KMS-11 (cell line): ENCODE data around the gene CRLF1.

Experiments
- H2AFZ ChIP-seq: fragments of 200-600 bp; sonication (generic); 2 replicates; pipeline ENCODE4 v1.6.1; 2016; ENCODE audit warnings: antibody characterized with exemption, mixed run types, low read depth
- H3K27ac ChIP-seq: fragments of 200-600 bp; sonication (generic); 2 replicates; pipeline ENCODE4 v1.6.1; 2016; ENCODE audit warnings: mild to moderate bottlenecking, mixed run types
- H3K27me3 ChIP-seq: fragments of 200-600 bp; sonication (generic); 2 replicates; pipeline ENCODE4 v1.6.1; 2017; ENCODE audit warnings: mild to moderate bottlenecking, low read depth, mixed run types, moderate library complexity; ENCODE audit not compliant: insufficient read depth
- H3K36me3 ChIP-seq: fragments of 200-600 bp; sonication (generic); 2 replicates; pipeline ENCODE4 v1.6.1; 2017; ENCODE audit warnings: mild to moderate bottlenecking, mixed run types; ENCODE audit not compliant: insufficient read depth
- H3K4me1 ChIP-seq: fragments of 200-600 bp; sonication (generic); 2 replicates; pipeline ENCODE4 v1.6.1; 2016; ENCODE audit warnings: mild to moderate bottlenecking, low read depth, mixed run types; ENCODE audit not compliant: poor library complexity, severe bottlenecking
- H3K4me2 ChIP-seq: fragments of 200-600 bp; sonication (generic); 2 replicates; pipeline ENCODE4 v1.7.0; 2016; ENCODE audit warnings: mild to moderate bottlenecking, mixed run types
- H3K4me3 ChIP-seq: fragments of 200-600 bp; sonication (generic); IDR thresholded peaks from 2 replicates; pipeline ENCODE4 v1.6.1; 2017; ENCODE audit warnings: low read depth, low read length, mixed read lengths; ENCODE audit not compliant: insufficient read depth
- H3K79me2 ChIP-seq: fragments of 200-600 bp; sonication (generic); 2 replicates; pipeline ENCODE4 v1.6.1; 2016; ENCODE audit warnings: low read depth, mixed run types; ENCODE audit not compliant: insufficient read depth
- H3K9ac ChIP-seq: fragments of 200-600 bp; sonication (generic); 2 replicates; pipeline ENCODE4 v1.6.1; 2016; ENCODE audit warnings: mild to moderate bottlenecking, mixed run types
- H4K20me1 ChIP-seq: fragments of 200-600 bp; sonication (generic); 2 replicates; pipeline ENCODE4 v1.6.1; 2016; ENCODE audit warnings: mild to moderate bottlenecking, mixed run types; ENCODE audit not compliant: insufficient read depth
- TF ChIP-seq, protein P1 (sequence below): fragments of 200-600 bp; sonication (generic); conservative IDR thresholded peaks from 2 replicates; pipeline ENCODE4 v1.6.1; 2017; ENCODE audit warnings: low read depth, mild to moderate bottlenecking, antibody characterized with exemption, low read length, moderate library complexity, mixed read lengths

The CRLF1 gene

DNA sequence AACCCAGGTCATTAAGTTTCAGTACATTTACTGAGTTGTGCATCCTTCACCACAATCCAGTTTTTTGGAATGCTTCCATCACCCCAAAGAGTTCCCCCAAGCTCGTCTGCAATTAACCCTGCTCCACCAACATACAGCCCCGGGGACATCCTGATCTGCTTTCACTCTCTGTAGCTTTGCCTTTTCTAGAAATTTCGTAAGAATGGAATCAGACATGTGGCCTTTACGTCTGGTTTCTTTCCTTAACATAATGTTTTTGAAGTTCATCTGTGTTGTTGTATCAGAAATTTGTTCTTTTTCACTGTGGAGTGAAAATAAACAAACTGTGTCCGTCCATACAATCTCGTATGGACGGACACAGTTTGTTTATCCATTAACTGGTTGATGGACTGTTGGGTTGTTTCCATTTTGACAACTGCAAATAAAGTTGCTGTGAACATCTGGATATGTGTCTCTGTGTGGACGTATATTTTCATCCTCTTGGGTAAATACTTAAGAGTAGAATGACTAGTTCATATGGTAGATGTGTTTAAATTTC is 33.2 kb upstream of the CRLF1 start:
- H3K9ac ChIP-seq, result no peak overlapping the region
- H3K4me2 ChIP-seq, result no peak overlapping the region

DNA sequence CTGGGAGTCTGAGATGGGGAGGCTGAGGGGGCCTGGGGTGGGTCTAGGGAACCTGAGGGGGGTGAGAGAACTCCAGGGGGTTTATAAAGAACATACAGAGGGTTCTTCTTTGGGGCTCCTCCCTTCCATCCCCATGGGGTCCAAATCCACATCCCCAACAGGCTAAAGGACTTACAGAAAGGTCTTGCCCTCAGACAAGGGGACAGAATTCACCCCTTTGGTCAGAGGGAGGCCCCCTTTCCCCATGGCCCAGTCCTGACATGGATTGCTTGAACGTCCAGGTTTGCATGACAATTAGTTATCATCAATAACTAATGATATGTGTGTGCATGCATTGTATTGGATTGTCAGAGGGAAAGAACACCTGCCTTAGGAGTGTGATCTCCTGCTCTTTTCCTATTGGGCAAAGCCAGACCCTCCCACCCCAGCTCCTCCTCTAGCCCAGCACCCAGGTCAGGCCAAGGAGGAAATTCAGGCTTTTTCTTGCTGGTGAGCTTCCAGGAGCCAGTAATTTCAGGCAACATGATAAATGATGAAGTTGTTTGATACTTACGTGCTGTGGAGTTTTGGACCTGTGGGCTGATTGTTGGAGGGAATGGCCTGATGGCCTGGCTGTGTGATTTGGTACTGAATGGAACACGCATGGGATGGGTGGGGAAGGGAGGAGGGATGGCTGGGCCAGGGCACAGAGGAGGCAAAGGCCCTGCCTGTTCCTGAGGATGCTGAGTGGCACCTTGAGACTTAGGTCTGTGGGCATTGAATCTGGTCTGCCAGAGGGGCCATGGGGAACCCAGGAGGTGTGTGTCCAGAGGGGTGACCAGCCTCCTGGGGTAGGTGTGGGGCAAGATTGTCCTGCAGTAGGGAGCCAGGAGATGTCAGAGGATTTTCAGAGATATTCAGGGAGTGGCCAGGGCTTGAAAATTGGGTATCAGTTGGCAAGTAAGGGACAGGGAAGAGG is 31.4 kb upstream of the CRLF1 start:
- Histone ChIP-seq H3K9ac (peak overlapping the region; percentile 89; the same call in 1 of the 2 replicates), H3K79me2 (peaks cover 9% of the 10 kb centered on the region; the same call in 1 of the 2 replicates), H3K4me1 (peaks cover 22% of the 10 kb centered on the region), H3K27me3 (no peaks in the 10 kb centered on the region), H2AFZ (no peak overlapping the region), H3K4me3 (no peak overlapping the region), H3K36me3 (no peaks in the 10 kb centered on the region), H3K27ac (no peak overlapping the region), H4K20me1 (no peaks in the 10 kb centered on the region), H3K4me2 (peak overlapping the region; percentile 53)
- TF ChIP-seq, protein P1, sequence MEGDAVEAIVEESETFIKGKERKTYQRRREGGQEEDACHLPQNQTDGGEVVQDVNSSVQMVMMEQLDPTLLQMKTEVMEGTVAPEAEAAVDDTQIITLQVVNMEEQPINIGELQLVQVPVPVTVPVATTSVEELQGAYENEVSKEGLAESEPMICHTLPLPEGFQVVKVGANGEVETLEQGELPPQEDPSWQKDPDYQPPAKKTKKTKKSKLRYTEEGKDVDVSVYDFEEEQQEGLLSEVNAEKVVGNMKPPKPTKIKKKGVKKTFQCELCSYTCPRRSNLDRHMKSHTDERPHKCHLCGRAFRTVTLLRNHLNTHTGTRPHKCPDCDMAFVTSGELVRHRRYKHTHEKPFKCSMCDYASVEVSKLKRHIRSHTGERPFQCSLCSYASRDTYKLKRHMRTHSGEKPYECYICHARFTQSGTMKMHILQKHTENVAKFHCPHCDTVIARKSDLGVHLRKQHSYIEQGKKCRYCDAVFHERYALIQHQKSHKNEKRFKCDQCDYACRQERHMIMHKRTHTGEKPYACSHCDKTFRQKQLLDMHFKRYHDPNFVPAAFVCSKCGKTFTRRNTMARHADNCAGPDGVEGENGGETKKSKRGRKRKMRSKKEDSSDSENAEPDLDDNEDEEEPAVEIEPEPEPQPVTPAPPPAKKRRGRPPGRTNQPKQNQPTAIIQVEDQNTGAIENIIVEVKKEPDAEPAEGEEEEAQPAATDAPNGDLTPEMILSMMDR, result no peak

More for the DNA sequence above, 33.2 kb upstream of the CRLF1 start:
- peaks cover 9% of the 10 kb centered on the region; the same call in 1 of the 2 replicates for H3K79me2 ChIP-seq
- no peaks in the 10 kb centered on the region for H3K36me3 ChIP-seq
- H3K27ac ChIP-seq, result no peak overlapping the region
- no peaks in the 10 kb centered on the region for H4K20me1 ChIP-seq
- H3K4me3 ChIP-seq, result no peak overlapping the region
- H3K4me1 ChIP-seq, result peaks cover 16% of the 10 kb centered on the region
- H2AFZ ChIP-seq, result no peak overlapping the region
- TF ChIP-seq, protein P1, result no peak
- no peaks in the 10 kb centered on the region for H3K27me3 ChIP-seq

DNA sequence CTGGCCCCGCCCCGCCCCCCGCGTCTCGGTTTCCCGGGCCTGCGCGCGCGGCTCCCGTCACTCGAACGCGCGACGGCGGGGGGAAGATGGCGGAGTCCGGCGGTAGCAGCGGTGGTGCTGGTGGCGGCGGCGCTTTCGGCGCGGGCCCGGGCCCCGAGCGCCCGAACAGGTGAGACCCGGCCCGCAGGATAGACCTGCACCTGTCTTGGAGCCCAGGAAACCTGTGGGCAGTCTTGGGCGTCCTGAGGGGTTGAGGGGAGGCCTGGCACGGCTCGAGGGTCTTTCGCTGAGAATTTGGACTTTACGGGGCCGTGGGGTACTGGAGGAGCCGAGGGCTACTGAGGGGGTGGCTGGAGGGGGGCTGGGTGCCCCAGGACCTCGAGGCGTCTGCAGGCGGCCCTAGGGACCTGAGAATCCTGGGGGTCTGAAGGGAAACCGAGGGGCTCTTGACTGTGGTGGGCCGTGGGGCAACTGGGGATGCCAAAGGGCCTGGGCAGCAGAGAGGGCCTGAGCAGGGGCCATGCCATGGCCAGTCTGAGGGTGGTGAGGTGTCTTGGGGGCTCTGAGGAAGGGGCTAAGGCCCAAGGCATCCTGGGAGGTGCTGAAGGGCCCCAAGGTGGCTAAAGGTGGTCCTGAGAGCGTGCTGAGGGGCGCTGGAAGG is 30.5 kb upstream of the CRLF1 start, which contains the start of gene KLHL26:
KLHL26 (plus strand) TSS at position 60 of the 661 bp plus-strand sequence; CDS start at position 87, 27 bp downstream.
- TF ChIP-seq, protein P1, result no peak
- H3K4me2 ChIP-seq, result peak within 1 kb of the TSS; percentile 88
- peaks cover 29% of the 10 kb centered on the region for H3K4me1 ChIP-seq
- no peaks in the 10 kb centered on the region; the same call in 1 of the 2 replicates for H3K27me3 ChIP-seq
- H3K27ac ChIP-seq, result peak within 1 kb of the TSS; percentile 32; the same call in 1 of the 2 replicates
- peak within 1 kb of the TSS; percentile 89 for H3K9ac ChIP-seq
- H3K36me3 ChIP-seq, result no peaks in the 10 kb centered on the region
- peak within 1 kb of the TSS; percentile 71 for H2AFZ ChIP-seq
- peaks cover 9% of the 10 kb centered on the region; the same call in 1 of the 2 replicates for H3K79me2 ChIP-seq
- H3K4me3 ChIP-seq, result no peak within 1 kb of the TSS
- H4K20me1 ChIP-seq, result no peaks in the 10 kb centered on the region

DNA sequence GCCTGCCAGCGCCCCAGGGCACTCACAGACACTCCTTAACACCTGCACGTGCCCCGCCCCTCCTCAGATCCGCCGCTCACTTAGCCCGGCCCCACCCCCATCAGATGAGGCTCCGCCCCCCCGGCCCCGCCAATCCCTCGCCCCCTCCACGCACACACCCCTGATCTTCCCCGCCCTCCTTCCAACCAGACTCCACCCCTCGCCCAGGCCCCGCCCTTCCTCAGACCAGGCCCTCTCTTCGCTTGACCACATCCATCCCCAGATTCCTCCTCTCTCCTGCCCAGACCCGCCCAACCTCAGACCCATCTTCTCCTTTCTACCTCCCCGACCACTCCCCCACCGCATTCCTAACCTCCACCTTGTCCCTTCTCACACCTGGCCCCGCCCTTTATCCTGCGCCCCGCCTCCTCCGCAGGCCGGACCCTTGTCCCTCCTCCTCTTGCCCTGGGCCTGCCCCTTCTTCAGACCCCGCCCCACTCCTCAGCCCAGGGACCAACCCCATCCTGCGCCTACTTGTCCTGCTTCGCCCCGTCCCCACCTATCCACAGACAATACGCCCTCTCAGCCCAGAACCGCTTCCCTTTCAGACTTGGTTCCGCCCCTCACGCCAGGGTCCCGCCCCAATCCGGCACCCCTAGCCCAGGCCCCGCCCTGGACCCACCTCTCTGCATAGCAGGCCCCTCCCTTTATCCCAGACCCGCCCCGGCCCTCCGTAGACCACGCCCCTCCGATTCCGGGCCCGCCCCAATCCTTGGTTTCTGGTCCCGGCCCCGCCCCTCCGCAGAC is 29.8 kb upstream of the CRLF1 start:
- Histone ChIP-seq H3K79me2 (peaks cover 9% of the 10 kb centered on the region; the same call in 1 of the 2 replicates), H3K4me1 (peaks cover 29% of the 10 kb centered on the region), H4K20me1 (no peaks in the 10 kb centered on the region), H3K9ac (no peak overlapping the region), H3K27ac (no peak overlapping the region), H3K36me3 (no peaks in the 10 kb centered on the region), H3K4me3 (no peak overlapping the region), H2AFZ (peak overlapping the region; percentile 71), H3K4me2 (peak overlapping the region; percentile 88), H3K27me3 (no peaks in the 10 kb centered on the region; the same call in 1 of the 2 replicates)
- TF ChIP-seq, protein P1, result no peak
